ENCODE results near the gene STH.

The STH gene

DNA sequence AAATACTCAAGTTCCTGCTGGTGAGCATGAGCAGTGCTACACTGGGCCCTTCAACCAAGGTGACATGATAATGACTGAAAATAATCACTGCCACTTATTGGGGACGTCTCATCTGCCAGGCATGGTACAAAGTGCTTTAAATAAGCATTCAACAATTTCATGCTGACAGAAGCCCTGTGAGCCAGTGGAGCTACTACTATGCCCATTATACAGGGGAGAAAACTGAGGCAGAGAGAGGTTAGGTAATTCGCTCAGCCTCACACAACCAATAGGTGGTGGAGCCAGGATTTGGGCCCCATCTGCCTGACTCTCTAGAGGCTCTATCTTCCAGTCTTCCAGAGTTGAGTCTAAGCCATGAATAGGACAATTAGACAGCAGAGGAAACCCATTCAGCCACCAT, 30.3 kb upstream of the STH start:
- DNase-seq (ENCODE audit: low read depth), result no peak

DNA sequence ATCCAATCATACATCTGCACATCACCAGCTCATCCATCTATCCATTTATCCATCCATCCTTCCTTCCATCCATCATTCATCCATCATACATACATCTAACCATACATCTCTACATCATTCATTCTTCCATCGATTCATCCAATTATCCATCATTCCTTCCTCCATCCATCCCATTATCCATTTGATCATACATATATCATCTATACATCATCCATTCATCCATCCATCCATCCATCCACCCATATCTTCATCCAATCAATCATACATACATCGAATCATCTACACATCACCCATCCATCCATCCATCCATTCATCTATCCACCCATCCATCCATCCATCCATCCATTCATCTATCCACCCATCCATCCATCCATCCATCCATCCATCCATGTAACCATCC, 29.3 kb upstream of the STH start:
- no peak for DNase-seq (ENCODE audit: low read depth)

DNA sequence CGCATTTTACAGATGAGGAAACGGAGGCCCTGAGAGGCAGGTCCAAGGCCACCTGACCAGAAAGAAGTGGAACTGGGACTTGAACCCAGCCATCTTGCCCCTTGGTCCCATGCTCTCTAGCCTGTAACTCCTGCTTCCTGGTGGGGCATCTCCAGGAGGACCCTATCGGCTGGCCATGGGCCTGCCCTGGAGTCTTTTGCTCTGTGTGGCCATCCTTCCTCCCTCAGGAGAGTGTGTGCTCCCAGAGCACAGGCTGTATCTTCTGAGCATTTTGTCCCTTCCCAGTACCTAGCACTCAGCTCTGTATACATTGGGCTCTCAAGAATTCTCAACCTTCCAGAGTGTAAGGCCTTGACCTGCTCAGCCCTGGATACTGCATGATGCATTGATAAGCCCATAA, 28.4 kb upstream of the STH start:
- no peak for DNase-seq (ENCODE audit: low read depth)

DNA sequence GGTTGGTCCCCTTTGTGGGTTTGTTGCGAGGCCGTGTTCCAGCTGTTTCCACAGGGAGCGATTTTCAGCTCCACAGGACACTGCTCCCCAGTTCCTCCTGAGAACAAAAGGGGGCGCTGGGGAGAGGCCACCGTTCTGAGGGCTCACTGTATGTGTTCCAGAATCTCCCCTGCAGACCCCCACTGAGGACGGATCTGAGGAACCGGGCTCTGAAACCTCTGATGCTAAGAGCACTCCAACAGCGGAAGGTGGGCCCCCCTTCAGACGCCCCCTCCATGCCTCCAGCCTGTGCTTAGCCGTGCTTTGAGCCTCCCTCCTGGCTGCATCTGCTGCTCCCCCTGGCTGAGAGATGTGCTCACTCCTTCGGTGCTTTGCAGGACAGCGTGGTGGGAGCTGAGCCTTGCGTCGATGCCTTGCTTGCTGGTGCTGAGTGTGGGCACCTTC, 27.3 kb upstream of the STH start:
- DNase-seq (ENCODE audit: low read depth), result no peak

DNA sequence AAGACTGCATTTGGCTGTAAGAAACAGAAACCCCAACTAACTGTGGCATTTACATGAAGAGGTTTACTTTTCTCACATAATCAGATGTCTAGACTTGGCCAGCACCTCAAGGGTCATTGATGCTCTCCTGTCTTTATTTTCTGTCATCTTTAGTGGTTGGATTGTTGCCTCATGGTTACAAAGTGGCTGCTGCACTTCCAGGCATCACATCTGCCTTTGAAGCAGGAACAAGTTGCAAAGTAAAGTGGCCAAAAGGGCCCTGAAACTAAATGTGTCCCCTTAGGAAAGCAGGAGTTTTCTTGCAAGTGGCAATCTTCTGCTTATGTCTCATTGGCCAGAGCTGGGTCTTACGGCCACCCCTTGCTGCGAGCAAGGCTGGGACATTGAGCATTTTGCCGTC, 26.5 kb upstream of the STH start:
- no peak for DNase-seq (ENCODE audit: low read depth)

DNA sequence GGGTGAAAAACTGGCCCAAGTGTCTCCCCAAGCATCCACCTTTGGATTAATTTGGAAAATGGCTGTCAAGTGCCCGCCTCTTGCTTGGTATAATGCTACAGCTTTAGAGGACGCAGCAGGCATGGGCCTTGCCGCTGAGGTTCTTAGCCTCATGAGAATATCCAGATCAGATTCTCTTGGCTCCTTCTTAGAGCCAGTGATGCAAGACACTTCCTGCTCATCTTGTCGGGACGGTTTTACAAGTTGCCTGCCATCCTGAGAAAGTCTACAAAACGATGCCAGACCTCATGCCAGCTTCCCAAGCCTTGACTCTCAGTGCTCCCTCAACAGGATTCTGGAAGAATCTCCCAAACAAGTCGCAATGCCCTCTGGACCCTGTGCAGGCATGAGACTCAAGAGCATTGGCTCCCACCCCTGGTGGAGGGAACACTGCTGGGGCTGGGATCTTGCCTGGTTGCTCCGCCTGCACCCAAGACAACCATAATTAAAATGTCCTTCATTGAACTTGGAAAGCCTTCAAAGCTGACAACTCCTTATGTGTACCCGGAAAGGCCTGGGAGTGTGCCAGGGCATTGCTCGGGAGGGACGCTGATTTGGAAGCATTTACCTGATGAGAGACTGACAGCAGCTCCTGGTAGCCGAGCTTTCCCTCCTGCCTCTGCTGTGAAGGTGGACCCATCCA, 25.8 kb upstream of the STH start:
- DNase-seq (ENCODE audit: low read depth), result no peak

DNA sequence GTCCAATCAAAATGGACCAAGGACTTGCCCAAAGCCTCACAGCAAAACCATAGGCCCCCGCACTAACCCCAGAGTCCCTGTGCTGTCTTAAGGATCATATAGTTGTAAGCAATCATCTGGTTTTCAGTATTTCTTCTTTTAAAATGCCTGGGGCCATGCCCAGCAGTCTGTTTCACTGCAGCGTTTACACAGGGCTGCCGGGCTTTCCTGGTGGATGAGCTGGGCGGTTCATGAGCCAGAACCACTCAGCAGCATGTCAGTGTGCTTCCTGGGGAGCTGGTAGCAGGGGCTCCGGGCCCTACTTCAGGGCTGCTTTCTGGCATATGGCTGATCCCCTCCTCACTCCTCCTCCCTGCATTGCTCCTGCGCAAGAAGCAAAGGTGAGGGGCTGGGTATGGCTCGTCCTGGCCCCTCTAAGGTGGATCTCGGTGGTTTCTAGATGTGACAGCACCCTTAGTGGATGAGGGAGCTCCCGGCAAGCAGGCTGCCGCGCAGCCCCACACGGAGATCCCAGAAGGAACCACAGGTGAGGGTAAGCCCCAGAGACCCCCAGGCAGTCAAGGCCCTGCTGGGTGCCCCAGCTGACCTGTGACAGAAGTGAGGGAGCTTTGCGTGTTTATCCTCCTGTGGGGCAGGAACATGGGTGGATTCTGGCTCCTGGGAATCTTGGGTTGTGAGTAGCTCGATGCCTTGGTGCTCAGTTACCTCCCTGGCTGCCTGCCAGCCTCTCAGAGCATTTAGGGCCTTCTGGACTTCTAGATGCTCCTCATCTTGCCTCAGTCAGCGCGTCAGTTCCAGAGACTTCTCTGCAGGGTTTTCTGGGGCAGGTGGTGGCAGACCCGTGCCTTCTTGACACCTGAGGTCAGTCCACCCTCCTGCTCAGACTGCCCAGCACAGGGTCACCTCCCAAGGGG, 24.8 kb upstream of the STH start:
- no peak for DNase-seq (ENCODE audit: low read depth)

DNA sequence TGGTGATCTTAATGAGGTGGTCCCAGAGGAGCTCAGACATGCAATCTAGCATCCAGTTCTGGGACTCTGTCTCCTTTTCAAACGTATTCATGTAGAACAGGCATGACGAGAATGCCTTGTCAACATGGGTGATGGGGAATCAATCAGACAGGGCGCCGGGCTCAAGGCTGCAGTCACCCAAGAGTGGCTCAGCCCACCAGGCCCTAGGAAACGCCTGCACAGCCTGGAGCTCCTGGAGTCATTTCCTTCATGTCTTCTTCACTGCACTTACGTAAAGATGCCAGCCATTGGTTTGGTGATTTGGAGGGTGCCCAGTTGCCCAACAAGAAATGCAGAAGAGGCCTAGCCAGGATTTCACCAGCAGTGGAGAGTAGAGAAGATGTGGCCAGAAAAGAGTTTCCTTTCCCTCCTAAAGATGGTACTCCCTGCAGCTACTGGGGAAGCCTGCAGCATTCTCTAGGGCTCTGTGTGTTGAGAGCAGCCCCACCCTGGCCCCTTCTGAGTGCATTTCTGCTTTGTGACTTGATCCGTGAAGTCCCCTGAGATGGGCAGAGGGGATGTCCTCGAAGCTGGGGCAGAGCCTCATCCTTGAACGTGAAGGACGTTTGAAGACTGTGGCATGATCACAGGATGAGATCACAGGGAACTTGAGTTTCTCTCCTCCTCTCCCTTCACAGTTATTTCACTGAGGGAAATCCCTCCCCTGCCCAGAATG, 24.0 kb upstream of the STH start:
- DNase-seq (ENCODE audit: low read depth), result no peak

DNA sequence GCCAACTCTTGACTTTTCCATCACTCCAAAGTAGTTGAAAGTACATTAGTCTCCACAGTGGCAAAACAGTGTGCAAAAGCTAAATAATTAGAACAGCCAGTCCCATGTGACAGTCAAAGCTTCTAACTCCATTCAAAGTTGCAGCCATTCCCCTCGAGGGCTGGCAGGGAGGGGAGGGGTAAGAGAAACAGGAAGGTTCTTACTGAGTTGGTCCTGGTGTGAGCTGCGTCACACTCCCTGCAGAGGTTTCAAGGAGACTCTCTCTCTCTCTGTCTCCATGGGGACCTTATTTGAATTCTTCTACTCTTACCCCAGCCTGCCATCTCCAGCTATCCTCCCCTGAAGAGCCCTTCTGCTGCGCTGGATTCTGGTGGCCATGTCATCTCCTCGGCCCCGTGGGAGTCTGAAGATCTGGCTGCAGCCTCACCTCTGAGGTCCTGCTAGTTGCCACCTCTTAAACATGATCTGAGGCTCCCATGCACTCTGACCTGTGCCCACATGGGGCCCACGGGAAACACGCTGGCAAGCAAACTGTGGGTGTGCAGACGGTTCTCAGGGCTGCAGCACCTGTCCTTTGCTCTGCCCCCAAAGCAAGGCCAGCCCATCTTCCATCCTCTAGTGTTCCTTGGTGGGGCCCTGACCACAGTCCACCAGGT, 23.3 kb upstream of the STH start:
- no peak for DNase-seq (ENCODE audit: low read depth)

DNA sequence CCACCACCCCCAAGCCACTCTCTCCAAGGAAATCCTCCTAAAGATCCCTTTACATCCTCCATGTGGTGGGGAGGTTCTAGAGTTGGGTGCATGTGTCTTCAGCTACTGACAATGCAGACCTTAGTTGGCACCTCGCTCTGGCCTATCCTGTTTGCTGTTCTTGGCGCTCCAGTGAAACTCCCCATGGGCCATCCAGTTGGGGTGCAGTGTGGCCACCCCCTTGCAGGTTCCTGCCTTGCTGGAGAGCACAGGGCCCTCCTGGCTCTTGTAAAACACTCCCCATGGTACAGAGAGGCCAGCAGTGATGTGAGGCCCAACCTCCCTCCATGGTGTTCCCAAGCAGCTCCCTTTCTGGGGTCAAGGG, 22.7 kb upstream of the STH start:
- DNase-seq (ENCODE audit: low read depth), result no peak

DNA sequence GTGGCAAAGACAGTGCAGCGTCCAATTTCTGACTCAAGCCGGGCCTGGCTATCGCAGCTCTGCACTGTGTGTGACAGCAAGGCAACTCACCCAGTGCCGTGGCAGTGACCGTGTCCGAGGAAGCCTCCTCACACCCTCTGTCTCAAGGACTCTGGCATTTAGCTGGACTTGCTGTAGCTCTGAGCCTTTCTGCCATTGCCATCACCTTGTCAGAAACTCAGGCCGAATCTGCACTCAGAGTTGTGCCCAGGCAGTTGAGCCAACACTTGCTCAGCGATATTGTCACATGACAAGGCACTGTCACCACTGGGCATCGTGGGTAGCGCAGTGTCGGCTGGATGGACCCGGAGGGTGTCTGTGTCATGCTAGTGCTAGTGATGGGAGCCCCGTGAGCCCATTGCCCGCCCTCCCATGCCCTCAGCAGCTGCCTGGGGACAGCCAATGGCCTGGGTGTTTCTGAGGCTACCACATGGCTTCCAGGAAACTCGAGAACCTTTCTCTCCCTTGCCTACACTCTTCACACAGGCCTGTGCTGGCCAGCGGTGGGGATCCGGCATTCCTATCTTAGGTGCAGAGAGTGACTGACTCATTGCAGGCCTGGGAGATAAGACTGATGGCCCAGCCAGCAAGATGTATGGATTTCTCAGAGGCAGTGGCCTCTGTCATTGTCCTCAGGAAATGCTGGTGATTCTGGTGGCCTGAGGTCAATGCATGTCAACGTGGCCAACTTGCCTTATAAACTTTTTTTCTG, 22.1 kb upstream of the STH start:
- peak; percentile 1 for DNase-seq (ENCODE audit: low read depth)

DNA sequence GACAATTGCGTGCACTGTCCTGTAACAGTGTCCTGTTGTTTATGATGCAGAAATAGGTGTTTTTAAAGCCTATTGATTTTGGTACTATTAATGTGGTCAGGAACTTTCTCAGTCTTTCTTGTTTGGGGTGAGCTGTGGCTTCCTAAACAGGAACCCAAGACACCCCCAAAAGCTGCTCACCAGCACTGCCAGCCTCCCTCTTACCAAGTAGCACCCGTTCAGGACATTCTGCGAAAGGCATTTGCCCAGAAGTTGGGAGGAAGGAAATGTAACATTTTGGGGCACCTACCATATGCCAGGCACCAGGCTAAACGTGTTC, 21.6 kb upstream of the STH start:
- no peak for DNase-seq (ENCODE audit: low read depth)

DNA sequence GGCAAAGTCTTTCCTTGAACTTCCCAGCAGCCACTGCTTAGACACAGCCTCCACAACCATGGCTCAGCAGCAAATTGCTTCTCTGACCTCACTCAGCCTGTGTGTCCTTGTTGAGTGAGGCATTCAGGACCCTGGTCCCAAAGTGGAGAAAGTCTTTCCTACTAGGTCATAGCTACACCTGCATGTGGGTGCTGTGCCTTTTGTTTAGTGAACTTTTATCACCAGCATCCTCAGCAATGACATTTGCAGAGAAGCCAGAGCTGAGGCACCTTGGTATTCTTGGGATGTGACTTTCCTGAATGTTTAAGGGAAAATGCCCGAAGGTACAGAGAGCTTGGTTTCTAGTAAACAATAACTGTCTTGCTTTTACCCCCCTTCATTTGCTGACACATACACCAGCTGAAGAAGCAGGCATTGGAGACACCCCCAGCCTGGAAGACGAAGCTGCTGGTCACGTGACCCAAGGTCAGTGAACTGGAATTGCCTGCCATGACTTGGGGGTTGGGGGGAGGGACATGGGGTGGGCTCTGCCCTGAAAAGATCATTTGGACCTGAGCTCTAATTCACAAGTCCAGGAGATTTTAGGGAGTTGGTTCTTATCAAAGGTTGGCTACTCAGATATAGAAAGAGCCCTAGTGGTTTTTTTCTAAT, 20.9 kb upstream of the STH start:
- no peak for DNase-seq (ENCODE audit: low read depth)

DNA sequence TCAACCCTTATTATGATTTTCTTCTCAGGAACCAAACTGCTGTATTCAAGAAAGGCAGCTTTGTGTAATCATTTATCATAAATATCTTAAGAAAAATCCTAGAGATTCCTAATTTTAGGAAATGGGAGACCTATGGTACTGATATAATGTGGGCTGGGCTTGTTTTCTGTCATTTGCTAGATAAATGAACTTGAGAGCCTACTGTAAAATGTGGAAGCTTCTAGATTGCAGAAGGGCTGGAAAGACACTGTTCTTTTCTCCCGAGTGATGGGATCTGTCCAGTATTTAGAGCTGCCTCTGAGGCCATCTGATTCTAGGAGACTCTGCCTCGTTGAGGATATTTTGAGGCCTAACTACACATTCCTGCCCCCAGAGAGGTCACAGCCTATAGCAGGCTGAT, 19.9 kb upstream of the STH start:
- DNase-seq (ENCODE audit: low read depth), result no peak

DNA sequence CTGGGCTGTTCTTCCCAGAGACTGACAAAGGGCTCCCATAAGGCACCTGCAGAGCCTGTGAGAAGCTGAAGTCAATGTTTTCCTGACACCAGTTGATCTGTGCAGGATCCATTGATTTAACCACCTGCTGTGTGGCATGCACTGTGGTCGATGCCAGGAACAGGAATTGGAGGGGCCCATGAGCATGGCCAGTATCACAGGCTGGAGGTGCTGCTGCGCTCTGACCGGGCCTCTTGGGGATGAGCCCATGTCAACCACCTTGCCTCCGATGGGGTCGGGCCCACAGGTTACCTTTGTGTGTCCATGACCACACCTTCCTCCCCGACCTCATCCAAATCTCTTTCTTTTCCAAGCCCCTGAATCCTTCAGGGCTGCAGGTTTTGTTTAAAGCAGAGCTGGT, 18.2 kb upstream of the STH start:
- no peak for DNase-seq (ENCODE audit: low read depth)

DNA sequence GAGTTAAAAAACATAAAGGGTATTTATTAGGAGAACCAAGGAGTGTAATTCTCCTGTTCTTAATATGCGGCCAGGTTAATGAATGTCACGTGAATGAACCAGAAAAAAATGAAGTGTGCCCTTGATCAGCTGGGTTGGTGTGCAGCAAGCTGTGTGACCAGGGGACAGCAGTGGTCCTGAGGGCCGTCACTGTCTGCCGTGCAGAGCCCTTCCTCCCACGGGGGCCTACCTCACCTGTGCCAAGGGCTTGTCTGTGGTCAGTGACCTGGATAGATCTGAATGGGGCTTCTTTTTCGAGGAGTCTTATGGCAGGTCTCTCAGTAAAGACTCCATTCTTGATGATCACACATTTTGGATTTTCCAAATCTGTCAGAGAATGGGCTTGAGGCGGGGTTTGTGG, 17.7 kb upstream of the STH start:
- no peak for DNase-seq (ENCODE audit: low read depth)

DNA sequence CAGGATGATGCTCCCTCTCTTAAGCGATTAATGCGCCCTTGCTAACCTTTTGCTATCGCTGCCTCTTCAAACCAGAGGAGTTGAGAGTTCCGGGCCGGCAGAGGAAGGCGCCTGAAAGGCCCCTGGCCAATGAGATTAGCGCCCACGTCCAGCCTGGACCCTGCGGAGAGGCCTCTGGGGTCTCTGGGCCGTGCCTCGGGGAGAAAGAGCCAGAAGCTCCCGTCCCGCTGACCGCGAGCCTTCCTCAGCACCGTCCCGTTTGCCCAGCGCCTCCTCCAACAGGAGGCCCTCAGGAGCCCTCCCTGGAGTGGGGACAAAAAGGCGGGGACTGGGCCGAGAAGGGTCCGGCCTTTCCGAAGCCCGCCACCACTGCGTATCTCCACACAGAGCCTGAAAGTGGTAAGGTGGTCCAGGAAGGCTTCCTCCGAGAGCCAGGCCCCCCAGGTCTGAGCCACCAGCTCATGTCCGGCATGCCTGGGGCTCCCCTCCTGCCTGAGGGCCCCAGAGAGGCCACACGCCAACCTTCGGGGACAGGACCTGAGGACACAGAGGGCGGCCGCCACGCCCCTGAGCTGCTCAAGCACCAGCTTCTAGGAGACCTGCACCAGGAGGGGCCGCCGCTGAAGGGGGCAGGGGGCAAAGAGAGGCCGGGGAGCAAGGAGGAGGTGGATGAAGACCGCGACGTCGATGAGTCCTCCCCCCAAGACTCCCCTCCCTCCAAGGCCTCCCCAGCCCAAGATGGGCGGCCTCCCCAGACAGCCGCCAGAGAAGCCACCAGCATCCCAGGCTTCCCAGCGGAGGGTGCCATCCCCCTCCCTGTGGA, 16.0 kb upstream of the STH start:
- no peak for DNase-seq (ENCODE audit: low read depth)

DNA sequence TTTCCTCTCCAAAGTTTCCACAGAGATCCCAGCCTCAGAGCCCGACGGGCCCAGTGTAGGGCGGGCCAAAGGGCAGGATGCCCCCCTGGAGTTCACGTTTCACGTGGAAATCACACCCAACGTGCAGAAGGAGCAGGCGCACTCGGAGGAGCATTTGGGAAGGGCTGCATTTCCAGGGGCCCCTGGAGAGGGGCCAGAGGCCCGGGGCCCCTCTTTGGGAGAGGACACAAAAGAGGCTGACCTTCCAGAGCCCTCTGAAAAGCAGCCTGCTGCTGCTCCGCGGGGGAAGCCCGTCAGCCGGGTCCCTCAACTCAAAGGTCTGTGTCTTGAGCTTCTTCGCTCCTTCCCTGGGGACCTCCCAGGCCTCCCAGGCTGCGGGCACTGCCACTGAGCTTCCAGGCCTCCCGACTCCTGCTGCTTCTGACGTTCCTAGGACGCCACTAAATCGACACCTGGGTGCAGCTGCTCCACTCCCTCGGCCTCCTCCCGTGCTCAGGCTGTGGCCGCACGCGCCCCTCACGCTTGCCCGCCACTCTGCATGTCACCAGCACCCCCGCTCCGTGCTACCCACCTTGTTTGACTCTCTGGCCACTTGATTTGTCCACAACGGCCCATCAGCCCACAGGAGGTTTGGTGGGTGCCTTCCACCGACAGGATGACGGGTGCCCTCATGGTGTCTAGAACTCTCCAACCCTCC, 15.3 kb upstream of the STH start:
- no peak for DNase-seq (ENCODE audit: low read depth)

DNA sequence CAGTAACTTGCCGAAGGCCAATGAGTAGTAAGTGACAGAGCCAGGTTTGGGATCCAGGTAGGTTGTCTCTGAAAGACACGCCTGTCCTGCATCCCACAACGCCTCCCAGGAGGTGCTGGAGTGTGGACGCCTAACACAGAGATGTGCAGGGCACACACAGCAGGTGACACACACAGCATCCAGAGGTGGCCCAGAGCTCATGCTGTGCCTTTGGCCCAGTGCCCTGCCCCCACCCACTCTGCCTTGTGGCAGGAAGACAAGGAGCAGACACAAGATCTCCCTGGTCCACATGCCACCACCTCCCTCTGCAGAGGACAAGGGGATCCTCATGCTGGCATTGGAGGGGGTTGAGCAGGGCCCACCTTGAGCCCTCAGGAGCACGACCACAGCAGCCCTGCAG, 14.7 kb upstream of the STH start:
- DNase-seq (ENCODE audit: low read depth), result no peak

DNA sequence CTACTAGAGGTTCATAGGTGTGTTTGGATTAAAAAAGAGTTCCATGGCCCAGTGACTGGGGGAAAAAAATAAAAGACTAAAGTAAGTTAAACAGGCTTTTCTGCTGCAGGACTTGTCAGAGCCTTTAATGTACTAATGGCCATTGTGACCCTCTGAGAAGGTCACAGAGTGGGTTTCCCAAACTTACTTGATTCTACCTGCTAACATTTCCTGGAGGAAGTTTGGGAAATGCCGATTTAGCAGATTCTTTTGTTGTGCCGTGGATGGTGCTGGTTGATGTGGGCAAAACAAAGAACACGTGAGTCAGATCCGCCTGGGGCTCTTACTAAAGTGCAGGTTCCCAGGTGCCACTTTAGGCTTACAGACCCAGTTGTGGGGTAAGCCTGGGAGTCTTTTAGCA, 13.6 kb upstream of the STH start:
- no peak for DNase-seq (ENCODE audit: low read depth)
